SK-N-SH treated with all-trans-retinoic acid at 6 μM for 48 hours (cell line): ENCODE data around the gene DIDO1.

Experiments used
- ATAC-seq: fragments of 200-7000 bp; cut with Tn5 transposase; 3 replicates; pipeline ENCODE4 v1.9.1; 2020; ENCODE audit warnings: mild to moderate bottlenecking, moderate library complexity
- ARNTL ChIP-seq: fragments of 450-650 bp; formaldehyde crosslinking; IDR thresholded peaks from 2 replicates; pipeline ENCODE4 v1.5.0; 2020; ENCODE audit warnings: low read depth, mild to moderate bottlenecking, moderate library complexity, borderline replicate concordance
- BACH2 ChIP-seq: fragments of 250-450 bp; sonication (Bioruptor Pico); IDR thresholded peaks from 2 replicates; pipeline ENCODE4 v1.9.0; 2021; ENCODE audit warnings: mild to moderate bottlenecking, borderline replicate concordance
- CREB5 ChIP-seq: fragments of 250-450 bp; sonication (Bioruptor Pico); IDR thresholded peaks from 2 replicates; pipeline ENCODE4 v1.5.1; 2020; ENCODE audit warnings: low read depth, mild to moderate bottlenecking, moderate library complexity
- CSDC2 ChIP-seq: fragments of 250-450 bp; sonication (Bioruptor Pico); IDR thresholded peaks from 2 replicates; pipeline ENCODE4 v1.5.0; 2020; ENCODE audit warnings: mild to moderate bottlenecking, moderate library complexity
- CSRNP3 ChIP-seq: fragments of 250-450 bp; sonication (Bioruptor Pico); IDR thresholded peaks from 2 replicates; pipeline ENCODE4 v1.5.1; 2021; ENCODE audit warnings: mild to moderate bottlenecking, moderate library complexity
- ESRRG ChIP-seq: fragments of 250-450 bp; sonication (Bioruptor Pico); IDR thresholded peaks from 2 replicates; pipeline ENCODE4 v1.6.1; 2021; ENCODE audit warnings: mild to moderate bottlenecking
- GLIS3 ChIP-seq: fragments of 250-450 bp; sonication (Bioruptor Pico); IDR thresholded peaks from 2 replicates; pipeline ENCODE4 v1.5.0; 2020; ENCODE audit warnings: mild to moderate bottlenecking, moderate library complexity
- ISL1 ChIP-seq: fragments of 250-450 bp; sonication (Bioruptor Pico); IDR thresholded peaks from 2 replicates; pipeline ENCODE4 v2.1.2; 2022; ENCODE audit warnings: mild to moderate bottlenecking, moderate library complexity
- OSR1 ChIP-seq: fragments of 250-450 bp; sonication (Bioruptor Pico); IDR thresholded peaks from 2 replicates; pipeline ENCODE4 v1.8.0; 2022; ENCODE audit warnings: moderate library complexity, mild to moderate bottlenecking, inconsistent platforms
- PATZ1 ChIP-seq: fragments of 250-450 bp; sonication (Bioruptor Pico); IDR thresholded peaks from 2 replicates; pipeline ENCODE4 v1.8.0; 2020; ENCODE audit warnings: mild to moderate bottlenecking, moderate library complexity, borderline replicate concordance
- POU6F1 ChIP-seq: fragments of 250-450 bp; sonication (Bioruptor Pico); IDR thresholded peaks from 2 replicates; pipeline ENCODE4 v1.8.0; 2021; ENCODE audit warnings: low read depth, mild to moderate bottlenecking, moderate library complexity, borderline replicate concordance
- PPARA ChIP-seq: fragments of 250-450 bp; sonication (Bioruptor Pico); IDR thresholded peaks from 2 replicates; pipeline ENCODE4 v1.5.0; 2020; ENCODE audit warnings: mild to moderate bottlenecking, borderline replicate concordance
- RARB ChIP-seq: fragments of 250-450 bp; sonication (Bioruptor Pico); IDR thresholded peaks from 2 replicates; pipeline ENCODE4 v1.8.0; 2021; ENCODE audit warnings: mild to moderate bottlenecking, moderate library complexity
- SNAI2 ChIP-seq: fragments of 250-450 bp; sonication (Bioruptor Pico); IDR thresholded peaks from 2 replicates; pipeline ENCODE4 v1.5.0; 2020; ENCODE audit warnings: mild to moderate bottlenecking, moderate library complexity
- TCF4 ChIP-seq: fragments of 250-450 bp; sonication (Bioruptor Pico); IDR thresholded peaks from 2 replicates; pipeline ENCODE4 v1.8.0; 2021; ENCODE audit warnings: mild to moderate bottlenecking, moderate library complexity, borderline replicate concordance
- TOX ChIP-seq: fragments of 250-450 bp; sonication (Bioruptor Pico); IDR thresholded peaks from 2 replicates; pipeline ENCODE4 v1.8.0; 2021; ENCODE audit warnings: mild to moderate bottlenecking, moderate library complexity, borderline replicate concordance
- TSHZ2 ChIP-seq: fragments of 250-450 bp; sonication (Bioruptor Pico); IDR thresholded peaks from 2 replicates; pipeline ENCODE4 v1.5.0; 2020; ENCODE audit warnings: mild to moderate bottlenecking, moderate library complexity
- ZC3H10 ChIP-seq: fragments of 250-450 bp; sonication (Bioruptor Pico); IDR thresholded peaks from 2 replicates; pipeline ENCODE4 v1.5.1; 2021; ENCODE audit warnings: mild to moderate bottlenecking, moderate library complexity
- ZFP3 ChIP-seq: fragments of 250-450 bp; sonication (Bioruptor Pico); IDR thresholded peaks from 2 replicates; pipeline ENCODE4 v1.5.0; 2020; ENCODE audit warnings: mild to moderate bottlenecking, moderate library complexity
- ZNF565 ChIP-seq: fragments of 450-650 bp; formaldehyde crosslinking; conservative IDR thresholded peaks from 2 replicates; pipeline ENCODE4 v1.5.0; 2020; ENCODE audit warnings: low read depth, mild to moderate bottlenecking, moderate library complexity
- ZNF70 ChIP-seq: fragments of 450-650 bp; formaldehyde crosslinking; IDR thresholded peaks from 2 replicates; pipeline ENCODE4 v1.5.0; 2020; ENCODE audit warnings: mild to moderate bottlenecking, moderate library complexity
- ZNF8 ChIP-seq: fragments of 450-650 bp; formaldehyde crosslinking; IDR thresholded peaks from 2 replicates; pipeline ENCODE4 v1.5.0; 2020; ENCODE audit warnings: mild to moderate bottlenecking, moderate library complexity

Gene DIDO1

GRCh38 chr20:62951143-62951895 lies 25.0 kb upstream of the DIDO1 start:
- TF ChIP-seq PATZ1 (CRISPR knock-in tag) (no peak), ISL1 (no peak), TSHZ2 (CRISPR knock-in tag) (no peak), PPARA (CRISPR knock-in tag) (no peak), CSDC2 (CRISPR knock-in tag) (no peak), ZC3H10 (CRISPR knock-in tag) (no peak), CREB5 (CRISPR knock-in tag) (no peak), TCF4 (CRISPR knock-in tag) (no peak), POU6F1 (CRISPR knock-in tag) (no peak), ZNF8 (no peak), CSRNP3 (CRISPR knock-in tag) (no peak), BACH2 (no peak), ARNTL (CRISPR knock-in tag) (no peak), SNAI2 (CRISPR knock-in tag) (no peak), ZNF70 (CRISPR knock-in tag) (no peak), ZNF565 (CRISPR knock-in tag) (no peak), ESRRG (no peak), GLIS3 (no peak), OSR1 (CRISPR knock-in tag) (no peak)
- ATAC-seq: no peak

- no peak for ATAC-seq
- TF ChIP-seq SNAI2 (CRISPR knock-in tag) (no peak), ZNF565 (CRISPR knock-in tag) (no peak), OSR1 (CRISPR knock-in tag) (no peak), ZNF70 (CRISPR knock-in tag) (no peak)
- TF ChIP-seq, all 23 proteins: peak for 0
Observed at GRCh38 chr20:62950741-62951140, 24.4 kb upstream of the DIDO1 start.

GRCh38 chr20:62949962-62950361 lies 23.7 kb upstream of the DIDO1 start:
- ATAC-seq: no peak
- TF ChIP-seq POU6F1 (CRISPR knock-in tag) (no peak), RARB (CRISPR knock-in tag) (no peak), ESRRG (no peak), OSR1 (CRISPR knock-in tag) (no peak), TOX (CRISPR knock-in tag) (no peak), ZFP3 (CRISPR knock-in tag) (no peak), GLIS3 (no peak), PPARA (CRISPR knock-in tag) (no peak), ZNF70 (CRISPR knock-in tag) (no peak), ISL1 (no peak), PATZ1 (CRISPR knock-in tag) (no peak), BACH2 (no peak)
